Duodenal mucosa (tissue), 2 donors: ENCODE results near the gene URI1.
"Not testable (repeated sequence)": the region's sequence is repeated elsewhere in the genome, so short reads cannot be mapped to it uniquely, and the experiment has no call there.

Experiments used
- H3K27ac ChIP-seq: one replicate; pipeline ENCODE4 v1.7.0; 2013; ENCODE audit warnings: low read depth, low read length
- H3K27me3 ChIP-seq, 2 donors: one replicate each; pipeline ENCODE4 v1.7.0; 2013; ENCODE audit warnings: low read length in 2 of 2, control low read depth in 1 of 2; ENCODE audit not compliant: insufficient read depth in 2 of 2, control insufficient read depth in 1 of 2
- H3K36me3 ChIP-seq, 2 donors: one replicate each; pipeline ENCODE4 v1.7.0; 2013; ENCODE audit warnings: low read length in 2 of 2, control low read depth in 1 of 2; ENCODE audit not compliant: insufficient read depth in 2 of 2, control insufficient read depth in 1 of 2
- H3K4me1 ChIP-seq, 2 donors: one replicate each; pipeline ENCODE4 v1.7.0; 2013; ENCODE audit warnings: low read length in 2 of 2, control low read depth in 1 of 2; ENCODE audit not compliant: insufficient read depth in 2 of 2, control insufficient read depth in 1 of 2
- H3K4me3 ChIP-seq, 2 donors: one replicate each; pipeline ENCODE4 v1.7.0; 2013; ENCODE audit warnings: low read length in 2 of 2, low read depth in 1 of 2
- H3K9ac ChIP-seq, 2 donors: one replicate each; pipeline ENCODE4 v1.7.0; 2013; ENCODE audit warnings: low read length in 2 of 2, low read depth in 1 of 2
- H3K9me3 ChIP-seq, 2 donors: one replicate each; pipeline ENCODE4 v1.7.0; 2013; ENCODE audit warnings: low read length in 2 of 2, control low read depth in 1 of 2; ENCODE audit not compliant: control insufficient read depth in 1 of 2

URI1 gene

GRCh38 chr19:30028992-30029343, 86.9 kb downstream of the URI1 start:
- H3K4me3 ChIP-seq: no peak overlapping the region
- no peaks in the 10 kb centered on the region for H3K27me3 ChIP-seq
- no peaks in the 10 kb centered on the region for H3K9me3 ChIP-seq

GRCh38 chr19:30029721-30030510, 87.9 kb downstream of the URI1 start:
- Histone ChIP-seq H3K4me3 (no peak overlapping the region), H3K9me3 (no peaks in the 10 kb centered on the region), H3K27ac (no peak overlapping the region), H3K4me1 (no peaks in the 10 kb centered on the region), H3K9ac (no peak overlapping the region), H3K36me3 (no peaks in the 10 kb centered on the region), H3K27me3 (no peaks in the 10 kb centered on the region)

More at GRCh38 chr19:30028992-30029343, 86.9 kb downstream of the URI1 start:
- Histone ChIP-seq H3K9ac (no peak overlapping the region), H3K4me1 (no peaks in the 10 kb centered on the region), H3K27ac (no peak overlapping the region), H3K36me3 (no peaks in the 10 kb centered on the region)

- H3K27ac ChIP-seq: no peak overlapping the region
- no peak overlapping the region for H3K4me3 ChIP-seq
- no peaks in the 10 kb centered on the region for H3K27me3 ChIP-seq
- H3K9me3 ChIP-seq: no peaks in the 10 kb centered on the region
- H3K36me3 ChIP-seq: peaks cover 6 to 8% of the 10 kb centered on the region in 2 donors
- H3K9ac ChIP-seq: no peak overlapping the region
- H3K4me1 ChIP-seq: no peaks in the 10 kb centered on the region
These were observed 92.3 kb downstream of the URI1 start for GRCh38 chr19:30034321-30034720.

- H3K27ac ChIP-seq: no peak overlapping the region
- no peaks in the 10 kb centered on the region for H3K9me3 ChIP-seq
- no peak overlapping the region for H3K4me3 ChIP-seq
- no peaks in the 10 kb centered on the region for H3K4me1 ChIP-seq
- peaks cover 6 to 8% of the 10 kb centered on the region in 2 donors for H3K36me3 ChIP-seq
- H3K9ac ChIP-seq: no peak overlapping the region
- H3K27me3 ChIP-seq: no peaks in the 10 kb centered on the region
These were observed 94.4 kb downstream of the URI1 start for GRCh38 chr19:30036154-30037129.

GRCh38 chr19:30037835-30038234, 95.8 kb downstream of the URI1 start:
- Histone ChIP-seq H3K9ac (no peak overlapping the region), H3K4me1 (no peaks in the 10 kb centered on the region), H3K4me3 (no peak overlapping the region), H3K9me3 (no peaks in the 10 kb centered on the region), H3K36me3 (peaks cover 6 to 8% of the 10 kb centered on the region in 2 donors), H3K27ac (no peak overlapping the region), H3K27me3 (no peaks in the 10 kb centered on the region)

GRCh38 chr19:30041931-30042330, 99.9 kb downstream of the URI1 start:
- not testable (repeated sequence) for H3K27ac ChIP-seq, H3K36me3 ChIP-seq, H3K4me3 ChIP-seq, H3K9ac ChIP-seq, H3K9me3 ChIP-seq, H3K27me3 ChIP-seq, H3K4me1 ChIP-seq

GRCh38 chr19:30043008-30043407, 101.0 kb downstream of the URI1 start:
- H3K4me1 ChIP-seq, H3K27me3 ChIP-seq, H3K27ac ChIP-seq, H3K4me3 ChIP-seq, H3K36me3 ChIP-seq, H3K9ac ChIP-seq, H3K9me3 ChIP-seq: not testable (repeated sequence)

- Histone ChIP-seq H3K4me3 (no peak overlapping the region), H3K27ac (no peak overlapping the region), H3K9ac (no peak overlapping the region)
These were observed 102.5 kb downstream of the URI1 start for GRCh38 chr19:30044273-30045248.

GRCh38 chr19:30046522-30046921, 104.5 kb downstream of the URI1 start:
- Histone ChIP-seq H3K4me3 (no peak overlapping the region), H3K27ac (no peak overlapping the region), H3K9ac (no peak overlapping the region), H3K27me3 (no peaks in the 10 kb centered on the region), H3K36me3 (no peaks in the 10 kb centered on the region), H3K9me3 (no peaks in the 10 kb centered on the region), H3K4me1 (no peaks in the 10 kb centered on the region)

More at GRCh38 chr19:30044273-30045248, 102.5 kb downstream of the URI1 start:
- Histone ChIP-seq H3K4me1 (no peaks in the 10 kb centered on the region), H3K9me3 (no peaks in the 10 kb centered on the region), H3K36me3 (no peaks in the 10 kb centered on the region), H3K27me3 (no peaks in the 10 kb centered on the region)
